H1 (cell line): ENCODE measurements around the gene PDE4B. TPM values are rescaled to one million over a fixed set of nuclear protein-coding genes. Genes with fewer than 3 reads are reported as not detected.

ENCODE experiments used
- CTCF ChIA-PET: fragments of 300-600 bp; sonication (Branson Sonifier 250); formaldehyde crosslinking; loops from one replicate; lab custom pipeline; 2021; ENCODE audit not compliant: partially characterized antibody; lab: Charles Lee
- POLR2A ChIA-PET: fragments of 300-600 bp; sonication (Branson Sonifier 250); formaldehyde crosslinking; loops from one replicate; lab custom pipeline; 2021; ENCODE audit warnings: inconsistent platforms; ENCODE audit not compliant: partially characterized antibody; lab: Charles Lee
- DNase-seq, 2 experiments: peaks; one replicate each; pipeline versions ENCODE4 v3.0.0 to v3.0.0-alpha.2; 2010 to 2022; ENCODE audit warnings: low spot score in 2 of 2, low read depth in 1 of 2, mixed read lengths in 1 of 2
- FAIRE-seq: peaks from 2 replicates; lab custom pipeline; 2011; peaks lifted over from hg19 to GRCh38; lab: Jason Lieb, UNC
- H2AFZ ChIP-seq: 2 replicates; pipeline ENCODE4 v1.8.1; 2012; ENCODE audit warnings: low read length, inconsistent platforms
- H2AK5ac ChIP-seq: 2 replicates; pipeline ENCODE4 v1.6.1; 2013; ENCODE audit warnings: low read depth, low read length
- H2BK120ac ChIP-seq: replicated peaks from 2 replicates; pipeline ENCODE3; 2013; ENCODE audit warnings: low read depth, low read length, inconsistent platforms
- H2BK12ac ChIP-seq: 2 replicates; pipeline ENCODE4 v1.6.1; 2013; ENCODE audit warnings: low read depth, low read length
- H2BK15ac ChIP-seq: 2 replicates; pipeline ENCODE4 v1.6.1; 2013; ENCODE audit warnings: low read length
- H2BK20ac ChIP-seq: 2 replicates; pipeline ENCODE4 v1.6.1; 2013; ENCODE audit warnings: low read length
- H2BK5ac ChIP-seq: 2 replicates; pipeline ENCODE4 v1.6.1; 2013; ENCODE audit warnings: low read depth, low read length
- H3K14ac ChIP-seq: 2 replicates; pipeline ENCODE4 v1.6.1; 2013; ENCODE audit warnings: inconsistent platforms; ENCODE audit not compliant: insufficient read length
- H3K18ac ChIP-seq: 2 replicates; pipeline ENCODE4 v1.6.1; 2013; ENCODE audit warnings: low read length; ENCODE audit errors: extremely low read depth
- H3K23ac ChIP-seq: 2 replicates; pipeline ENCODE4 v1.6.1; 2013; ENCODE audit warnings: inconsistent platforms; ENCODE audit not compliant: insufficient read length
- H3K23me2 ChIP-seq: 2 replicates; pipeline ENCODE4 v1.6.1; 2013; ENCODE audit warnings: low read depth, low read length
- H3K27ac ChIP-seq: 2 replicates; pipeline ENCODE4 v1.6.1; 2011; ENCODE audit warnings: low read depth, low read length, inconsistent platforms
- H3K27me3 ChIP-seq, 4 experiments: replicated peaks in 1 of 4; 1 replicate in 1 of 4; 2 replicates in 3 of 4; pipeline versions ENCODE4 v1.6.1 to v1.8.1; 2011 to 2013; ENCODE audit warnings: low read length in 3 of 4, mild to moderate bottlenecking in 3 of 4, inconsistent platforms in 2 of 4, mixed read lengths in 2 of 4, moderate library complexity in 1 of 4; ENCODE audit not compliant: control insufficient read depth in 3 of 4, insufficient read depth in 3 of 4; ENCODE audit errors: extremely low read depth in 1 of 4
- H3K36me3 ChIP-seq, 4 experiments: 2 replicates each; pipeline versions ENCODE4 v1.6.1 to v1.8.1; 2011 to 2013; ENCODE audit warnings: mild to moderate bottlenecking in 4 of 4, low read length in 3 of 4, moderate library complexity in 2 of 4, control low read depth in 1 of 4, inconsistent platforms in 1 of 4; ENCODE audit not compliant: insufficient read depth in 4 of 4, control insufficient read depth in 2 of 4
- H3K4ac ChIP-seq: replicated peaks from 2 replicates; pipeline ENCODE3; 2013; ENCODE audit warnings: low read length, low read depth, mixed read lengths, inconsistent platforms; ENCODE audit not compliant: insufficient read length
- H3K4me1 ChIP-seq, 4 experiments: replicated peaks in 1 of 4; 1 replicate in 1 of 4; 2 replicates in 3 of 4; pipeline versions ENCODE4 v1.6.1 to v1.8.1; 2011 to 2013; ENCODE audit warnings: low read length in 3 of 4, inconsistent platforms in 2 of 4, mixed read lengths in 1 of 4; ENCODE audit not compliant: insufficient read depth in 4 of 4, control insufficient read depth in 3 of 4
- H3K4me2 ChIP-seq, 2 experiments: 2 replicates each; pipeline versions ENCODE4 v1.6.1 to v1.8.1; 2011 to 2013; ENCODE audit warnings: low read depth in 2 of 2, low read length in 2 of 2, control low read depth in 1 of 2, inconsistent platforms in 1 of 2, mild to moderate bottlenecking in 1 of 2; ENCODE audit not compliant: insufficient read depth in 1 of 2
- H3K4me3 ChIP-seq, 4 experiments: fragments of 200-600, 300-600 bp in 1 of 4; sonication (generic), shearing (Covaris generic), sonication (Bioruptor Twin) in 1 of 4; 2 replicates each; pipeline versions ENCODE4 v1.5.1 to v1.8.1; 2011 to 2016; ENCODE audit warnings: low read length in 4 of 4, low read depth in 3 of 4, control low read depth in 2 of 4, inconsistent platforms in 2 of 4, mild to moderate bottlenecking in 2 of 4, mixed read lengths in 1 of 4, moderate library complexity in 1 of 4; ENCODE audit not compliant: insufficient read depth in 2 of 4; ENCODE audit errors: extremely low read depth in 1 of 4
- H3K56ac ChIP-seq: replicated peaks from 2 replicates; pipeline ENCODE3; 2013; ENCODE audit warnings: low read depth, mild to moderate bottlenecking, mixed read lengths, low read length, inconsistent platforms; ENCODE audit not compliant: insufficient read length
- H3K79me1 ChIP-seq: 2 replicates; pipeline ENCODE4 v1.6.1; 2013; ENCODE audit warnings: low read depth, low read length, control low read depth
- H3K79me2 ChIP-seq, 2 experiments: 2 replicates each; pipeline versions ENCODE4 v1.6.1 to v1.8.1; 2012 to 2013; ENCODE audit warnings: low read length in 2 of 2, mild to moderate bottlenecking in 2 of 2, inconsistent platforms in 1 of 2; ENCODE audit not compliant: insufficient read depth in 2 of 2, control insufficient read depth in 1 of 2
- H3K9ac ChIP-seq, 4 experiments: replicated peaks in 1 of 4; 1 replicate in 1 of 4; 2 replicates in 3 of 4; pipeline versions ENCODE4 v1.6.1 to v1.8.1; 2011 to 2013; ENCODE audit warnings: low read depth in 3 of 4, low read length in 3 of 4, control low read depth in 2 of 4, mild to moderate bottlenecking in 2 of 4, moderate library complexity in 2 of 4, inconsistent platforms in 1 of 4; ENCODE audit errors: extremely low read depth in 1 of 4
- H3K9me3 ChIP-seq, 2 experiments: 2 replicates each; pipeline versions ENCODE4 v1.6.1 to v1.8.1; 2012 to 2013; ENCODE audit warnings: mild to moderate bottlenecking in 2 of 2, moderate library complexity in 2 of 2, control low read depth in 1 of 2, inconsistent platforms in 1 of 2, low read depth in 1 of 2, low read length in 1 of 2, mixed read lengths in 1 of 2; ENCODE audit not compliant: insufficient read depth in 2 of 2
- H4K20me1 ChIP-seq, 2 experiments: replicated peaks in 1 of 2; 2 replicates each; pipeline versions ENCODE3 to v1.8.1; 2011 to 2013; ENCODE audit warnings: inconsistent platforms in 2 of 2, low read length in 2 of 2, mild to moderate bottlenecking in 1 of 2; ENCODE audit not compliant: insufficient read depth in 2 of 2, control insufficient read depth in 1 of 2
- H4K5ac ChIP-seq: 2 replicates; pipeline ENCODE4 v1.6.1; 2013; ENCODE audit warnings: low read length, low read depth, mixed read lengths, inconsistent platforms; ENCODE audit not compliant: insufficient read length
- H4K8ac ChIP-seq: 2 replicates; pipeline ENCODE4 v1.8.0; 2013; ENCODE audit warnings: mild to moderate bottlenecking, moderate library complexity, low read length, inconsistent platforms; ENCODE audit not compliant: insufficient read depth; ENCODE audit errors: extremely low read depth
- H4K91ac ChIP-seq: replicated peaks from 2 replicates; pipeline ENCODE3; 2013; ENCODE audit warnings: low read length, mixed read lengths, inconsistent platforms; ENCODE audit not compliant: insufficient read length
- POU5F1 ChIP-seq: IDR thresholded peaks from 2 replicates; pipeline ENCODE4 v1.6.1; 2011; ENCODE audit warnings: low read depth, mild to moderate bottlenecking, low read length, moderate library complexity
- RFX5 ChIP-seq: IDR thresholded peaks from 2 replicates; pipeline ENCODE4 v1.6.1; 2011; ENCODE audit warnings: low read depth, low read length, improper control_type of control experiment, borderline replicate concordance
- TCF12 ChIP-seq: IDR thresholded peaks from 2 replicates; pipeline ENCODE4 v1.6.1; 2011; ENCODE audit warnings: low read depth, mild to moderate bottlenecking, low read length
- YY1 ChIP-seq: IDR thresholded peaks from 2 replicates; pipeline ENCODE4 v1.6.1; 2011; ENCODE audit warnings: low read depth, mild to moderate bottlenecking, low read length
- WGBS, 2 experiments: shearing (Covaris generic) in 1 of 2; methylation state at CpG; one replicate each; pipeline versions ENCODE4 v1.1.6 to v1.1.7; 2013 to 2015; ENCODE audit warnings: low lambda C conversion rate in 2 of 2, mixed read lengths in 2 of 2, inconsistent platforms in 1 of 2, low coverage in 1 of 2, missing lambda C conversion rate in 1 of 2; ENCODE audit not compliant: insufficient replicate concordance in 2 of 2, insufficient coverage in 1 of 2, insufficient read length in 1 of 2; ENCODE audit errors: extremely low coverage in 1 of 2, missing lambda C conversion rate in 1 of 2; 5-methylcytosine and 5-hydroxymethylcytosine counted together
- polyA plus RNA-seq, 7 experiments: library from polyadenylated mRNA; depleted of rRNA in 3 of 7; stranded (reverse) in 5 of 7; unstranded in 2 of 7; fragments of >200 nt in 5 of 7; fragments of 200-250 nt in 2 of 7; gene quantifications; 1 replicate in 5 of 7; 2 replicates in 1 of 7; 4 replicates in 1 of 7; pipeline versions ENCODE4 v1.2.1 to v1.2.3, GENCODE V29; 2011 to 2013; ENCODE audit warnings: missing spikeins in 2 of 7, mixed read lengths in 2 of 7
- total RNA-seq: library from RNA; stranded (reverse); fragmentation: NEBNext Ultra II Directional; extraction: Animal tissue kit (Norgen Biotek cat#: 25700); gene quantifications from 2 replicates; pipeline ENCODE4 v1.2.1, GENCODE V29; 2021

PDE4B gene
- total and polyA plus RNA-seq, 2 of the 8 experiments (the other 6 are each of a cell fraction or from before 2014, with no cell fraction given): 5.0 to 15.1 TPM

GRCh38 chr1:66251546-66251945 is 458.9 kb downstream of the PDE4B start:
- no peak overlapping the region for H2AK5ac ChIP-seq
- H2BK15ac ChIP-seq: no peak overlapping the region
- WGBS, 2 experiments: 95% methylated on average over 1 of the region's 1 CpG; no CpG with 5 or more reads in 1 of the 2 experiments
- H4K8ac ChIP-seq: no peak overlapping the region
- no peaks in the 10 kb centered on the region for H3K4me1 ChIP-seq
- no peak overlapping the region for H2BK12ac ChIP-seq
- no peak overlapping the region for H3K4ac ChIP-seq
- H3K23me2 ChIP-seq: no peaks in the 10 kb centered on the region
- no peak overlapping the region for H2BK20ac ChIP-seq
- no peak overlapping the region for H3K18ac ChIP-seq
- CTCF ChIA-PET: interaction anchor here (1.0 to 18.4 kb wide), 14 partner anchors 9 to 488 kb away, joined by 3 to 273 read pairs (median 7); no protein-coding TSS in a partner anchor
- no peak overlapping the region for H4K5ac ChIP-seq
- no peak overlapping the region for H2AFZ ChIP-seq
- H3K79me1 ChIP-seq: no peaks in the 10 kb centered on the region
- H3K9ac ChIP-seq: no peak overlapping the region
- no peaks in the 10 kb centered on the region for H4K20me1 ChIP-seq
- TF ChIP-seq YY1 (no peak), POU5F1 (no peak), RFX5 (no peak), TCF12 (no peak)
- H3K27ac ChIP-seq: no peak overlapping the region
- no peak overlapping the region for H2BK120ac ChIP-seq
- H3K27me3 ChIP-seq: no peaks in the 10 kb centered on the region
- no peak overlapping the region for H3K23ac ChIP-seq
- no peaks in the 10 kb centered on the region for H3K79me2 ChIP-seq
- H3K36me3 ChIP-seq: no peaks in the 10 kb centered on the region
- H3K14ac ChIP-seq: no peak overlapping the region
- no peak overlapping the region for H3K56ac ChIP-seq
- POLR2A ChIA-PET: no interaction called here
- H3K4me3 ChIP-seq: no peak overlapping the region
- H4K91ac ChIP-seq: no peak overlapping the region
- H2BK5ac ChIP-seq: no peak overlapping the region
- no peaks in the 10 kb centered on the region for H3K9me3 ChIP-seq
- no peak for DNase-seq
- no peak overlapping the region for H3K4me2 ChIP-seq
- FAIRE-seq: no peak
